ENCODE results near the gene MAGOH. TPM values are rescaled to one million over a fixed set of nuclear protein-coding genes. Genes with fewer than 3 reads are reported as not detected.

The MAGOH gene
- total and polyA plus RNA-seq, 2 donors (not counting 1 experiment from before 2014, with no cell fraction given): 10.8 to 45.6 TPM

- H3K4me3 Mint-ChIP-seq: no peak overlapping the region
- CTCF ChIA-PET: interaction anchor here (1.5 kb wide), 1 partner anchor 122 kb away, joined by 6 read pairs; no protein-coding TSS in a partner anchor
Observed at GRCh38 chr1:53271446-53272090, 33.2 kb upstream of the MAGOH start.

More at GRCh38 chr1:53271446-53272090, 33.2 kb upstream of the MAGOH start:
- Histone ChIP-seq H3K4me3 (ENCODE audit: control extremely low read depth in 1 of 5, extremely low read depth in 1 of 5, insufficient read depth in 1 of 5, low read depth in 2 of 5, low read length in 4 of 5) (no peak overlapping the region), H3K9ac (ENCODE audit: low read length) (no peak overlapping the region), H2AFZ (ENCODE audit: insufficient read depth, low read depth, low read length, poor library complexity, severe bottlenecking) (no peak overlapping the region), H3K4me2 (replicated peaks; ENCODE audit: low read depth, low read length, poor library complexity, severe bottlenecking) (no peak overlapping the region), H3K9me3 (ENCODE audit: control extremely low read depth in 1 of 3, control insufficient read depth in 2 of 3, insufficient read depth in 1 of 3, low read length in 2 of 3) (no peaks in the 10 kb centered on the region), H4K20me1 (ENCODE audit: control insufficient read depth, insufficient read depth, low read length, poor library complexity, severe bottlenecking) (no peaks in the 10 kb centered on the region), H3K27me3 (replicated peaks in 1 of 4; ENCODE audit: control extremely low read depth in 1 of 4, control insufficient read depth in 3 of 4, insufficient read depth in 4 of 4, low read length in 3 of 4) (no peaks in the 10 kb centered on the region), H3K27ac (ENCODE audit: low read length in 2 of 2) (no peak overlapping the region), H3K4me1 (ENCODE audit: control insufficient read depth in 2 of 2, insufficient read depth in 2 of 2, low read length in 2 of 2) (peaks cover 0 to 10% of the 10 kb centered on the region in 2 donors), H3K79me2 (ENCODE audit: control insufficient read depth, insufficient read depth, low read length) (no peaks in the 10 kb centered on the region), H3K36me3 (replicated peaks in 1 of 2; ENCODE audit: control extremely low read depth in 1 of 2, control insufficient read depth in 1 of 2, extremely low read depth in 1 of 2, insufficient read depth in 2 of 2, low read length in 1 of 2) (peaks cover 0 to 4% of the 10 kb centered on the region in 2 experiments)
- POLR2A ChIA-PET: no interaction called here
- intact Hi-C loops (cut with micrococcal nuclease): no loop called here
- no peak for TF ChIP-seq EZH2 (IDR thresholded peaks at IDR 0.05; ENCODE audit: borderline replicate concordance, insufficient read depth, low read depth, low read length, poor library complexity, severe bottlenecking)
- TF ChIP-seq CTCF (IDR thresholded peaks at IDR 0.05): no peak
- Mint-ChIP-seq H3K4me1 (peaks cover 8% of the 10 kb centered on the region), H3K27me3 (no peaks in the 10 kb centered on the region), H3K9me3 (ENCODE audit: insufficient read depth) (no peaks in the 10 kb centered on the region), H3K27ac (no peak overlapping the region)
- ATAC-seq (ENCODE audit: low read depth) (no peak), DNase-seq (no peak)
- 94% methylated on average over 5 of the region's 5 CpGs for WGBS (ENCODE audit: insufficient coverage)
